Dermis blood vessel endothelial cell (primary cell): ENCODE measurements around the gene CTAGE8. TPM values are rescaled to one million over a fixed set of nuclear protein-coding genes. Genes with fewer than 3 reads are reported as not detected.
"Not testable (repeated sequence)": the region's sequence is repeated elsewhere in the genome, so short reads cannot be mapped to it uniquely, and the experiment has no call there.

ENCODE experiments used
- DNase-seq: peaks from one replicate; pipeline ENCODE4 v3.0.0; 2010
- total RNA-seq: library from RNA; depleted of rRNA; stranded (reverse); fragments of >200 nt; gene quantifications from 2 replicates; pipeline ENCODE4 v1.2.3, GENCODE V29; 2014

Gene CTAGE8
- total RNA-seq, 1 donor from 2014 or later = not detected

DNA sequence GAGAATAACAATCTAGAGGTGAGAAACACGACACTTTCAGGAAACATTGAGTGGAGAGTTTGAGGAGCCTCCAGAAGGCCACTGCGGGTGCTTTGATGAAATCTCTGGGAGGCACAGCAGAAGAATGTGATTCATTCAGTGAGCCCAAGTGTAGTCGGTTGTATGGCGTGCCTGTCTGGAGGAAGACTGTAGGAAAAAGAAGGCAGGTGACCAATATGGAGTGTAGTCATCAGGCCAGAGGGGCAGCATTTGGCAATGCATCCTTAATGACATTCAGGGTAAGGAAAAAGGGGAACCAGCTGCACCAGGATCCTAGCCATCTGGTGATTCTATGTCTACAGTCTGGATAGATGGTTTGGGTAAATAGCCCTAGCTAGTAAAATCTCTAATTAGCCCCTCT lies 16.8 kb downstream of the CTAGE8 start:
- not testable (repeated sequence) for DNase-seq

- DNase-seq = not testable (repeated sequence)
Measured at GRCh38 chr7:144247674-144248330, 21.3 kb downstream of the CTAGE8 start.

DNA sequence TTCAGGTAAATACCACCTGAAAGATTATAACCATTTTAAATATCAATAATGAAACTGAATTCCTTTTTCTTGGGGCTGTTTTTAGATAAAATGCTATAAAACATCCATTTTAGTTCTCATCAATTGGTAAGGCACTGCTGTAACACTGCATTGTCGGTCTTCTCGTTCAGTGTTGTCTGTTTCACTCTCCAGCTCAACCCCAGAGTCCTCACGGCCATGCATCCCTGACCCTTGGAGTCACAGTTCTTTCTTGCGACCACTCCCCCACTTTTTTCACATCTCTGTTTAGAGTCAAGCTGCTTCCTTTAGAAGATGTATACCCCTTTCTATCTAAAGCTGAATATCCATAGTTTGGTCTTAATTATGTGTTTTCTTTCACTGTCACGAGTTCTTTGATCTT lies 22.1 kb downstream of the CTAGE8 start:
- not testable (repeated sequence) for DNase-seq

DNA sequence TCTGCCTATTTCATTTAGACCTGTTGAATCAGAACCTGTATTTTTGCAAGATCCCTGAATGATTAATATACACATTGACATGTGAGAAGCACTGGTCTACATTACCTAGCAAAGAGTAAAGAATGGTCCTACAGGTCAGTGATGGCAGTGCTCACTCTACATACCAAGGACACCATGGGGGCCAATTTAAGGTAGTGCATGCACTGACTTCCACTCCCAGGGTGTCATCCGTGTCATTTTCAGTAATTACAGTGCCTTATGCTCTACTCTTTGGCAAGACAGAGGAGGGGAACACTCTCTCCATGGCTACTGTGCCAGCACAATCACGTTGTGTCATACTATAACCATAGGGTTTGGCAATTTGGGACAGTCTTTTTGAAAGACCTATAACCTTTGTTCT lies 23.7 kb downstream of the CTAGE8 start:
- not testable (repeated sequence) for DNase-seq

GRCh38 chr7:144239365-144239764 lies 29.7 kb downstream of the CTAGE8 start, which contains the start of gene OR2A42:
Gene OR2A42, minus strand, starts transcription at chr7:144239605. Its CDS starts 6,762 bp downstream, at chr7:144232843.
- not testable (repeated sequence) for DNase-seq

GRCh38 chr7:144238530-144239082 lies 30.5 kb downstream of the CTAGE8 start:
- DNase-seq = not testable (repeated sequence)

DNA sequence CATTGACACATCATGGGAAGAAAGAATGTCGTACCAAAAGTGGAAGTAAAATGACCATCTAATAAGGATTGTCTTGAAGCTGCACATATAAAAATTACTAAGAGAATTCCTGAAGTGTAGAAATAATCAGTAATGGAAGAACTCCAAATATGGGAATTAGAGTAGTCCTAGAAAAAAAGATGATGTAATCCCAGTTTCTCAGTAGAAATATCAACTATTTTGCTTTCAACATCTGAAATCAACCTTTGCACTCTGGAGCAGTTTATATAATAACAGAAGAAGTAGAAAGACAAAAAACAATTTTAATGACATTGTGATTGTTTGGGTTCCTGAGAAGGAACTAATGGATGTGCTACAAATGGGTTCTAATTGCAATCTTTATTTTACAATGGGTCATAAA lies 36.0 kb downstream of the CTAGE8 start:
- not testable (repeated sequence) for DNase-seq

DNA sequence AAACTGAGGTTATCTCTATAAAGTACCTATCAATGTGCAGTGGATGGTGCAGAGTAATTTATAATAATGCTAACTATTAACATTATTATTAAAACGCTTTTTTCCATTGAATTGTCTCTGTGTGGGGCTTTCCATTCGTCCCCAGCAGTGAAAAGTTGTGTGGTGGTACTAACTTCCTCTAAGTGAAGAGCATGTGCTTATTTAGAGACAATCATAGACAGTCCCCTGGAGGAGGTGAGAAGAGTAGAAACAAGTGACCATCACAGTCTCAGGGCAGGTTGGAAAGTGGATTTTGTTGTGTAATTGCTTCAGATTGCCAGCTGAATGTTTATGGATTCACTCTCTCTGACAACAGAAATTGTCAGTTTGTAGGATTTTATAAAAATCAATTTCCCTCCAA lies 38.1 kb downstream of the CTAGE8 start:
- DNase-seq = not testable (repeated sequence)

DNA sequence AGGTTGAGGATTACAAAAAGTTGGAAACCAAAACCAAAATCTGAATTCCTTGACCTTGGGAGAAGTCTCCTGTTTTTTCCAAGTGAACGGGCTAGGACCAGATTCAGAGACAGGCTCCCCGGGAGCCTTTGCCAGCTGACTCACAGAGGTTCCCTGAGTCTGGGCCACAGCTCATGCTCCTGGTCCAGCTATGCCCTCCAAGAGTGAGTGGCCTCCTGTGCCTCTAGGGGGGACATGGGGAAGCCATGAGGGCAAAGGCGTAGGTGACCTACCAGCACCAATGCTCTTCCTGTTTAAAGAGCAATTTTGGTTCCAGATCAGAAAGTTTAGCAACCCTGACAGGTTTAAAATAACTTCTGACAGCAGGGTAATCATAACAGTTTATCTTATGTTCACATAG lies 40.3 kb downstream of the CTAGE8 start:
- not testable (repeated sequence) for DNase-seq

DNA sequence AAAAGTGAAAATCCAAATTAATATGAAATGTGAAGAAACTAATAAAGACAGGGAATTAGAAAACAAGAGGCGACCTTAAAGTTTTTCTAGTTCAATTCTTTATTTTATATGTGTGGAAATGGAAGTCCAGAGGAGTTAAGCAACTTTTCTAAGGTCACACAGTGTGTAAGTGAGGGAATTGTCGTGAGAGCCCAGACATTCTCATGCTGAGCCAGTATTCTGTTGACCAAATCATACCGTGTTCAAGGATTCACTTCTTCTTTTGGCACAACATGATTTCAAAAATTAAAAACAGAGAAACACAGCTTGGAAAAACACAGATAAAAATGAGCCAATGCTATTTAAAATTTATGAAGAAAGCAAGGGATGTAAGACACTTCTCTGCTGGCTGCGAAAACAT lies 42.2 kb downstream of the CTAGE8 start:
- not testable (repeated sequence) for DNase-seq

DNA sequence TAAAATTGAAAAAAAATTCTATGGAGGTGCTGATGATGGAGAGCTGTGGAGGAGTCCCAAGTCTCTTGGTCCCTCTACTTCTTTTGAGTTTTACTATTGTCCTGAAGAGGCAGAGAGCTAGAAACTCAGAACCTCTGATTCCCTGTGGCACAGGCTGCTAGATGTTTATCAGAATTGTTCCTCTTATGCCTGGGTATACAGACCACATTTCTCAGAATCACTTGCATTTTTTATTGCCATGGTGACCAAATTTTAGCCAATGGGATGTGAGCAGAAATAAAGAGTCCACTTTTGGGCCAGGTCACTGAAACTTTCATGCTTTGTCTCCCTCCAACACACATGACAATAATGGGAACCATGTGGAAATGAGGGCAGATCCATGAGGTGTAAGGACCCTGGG lies 45.4 kb downstream of the CTAGE8 start:
- DNase-seq = not testable (repeated sequence)

GRCh38 chr7:144220531-144220930 lies 48.6 kb downstream of the CTAGE8 start:
- DNase-seq = not testable (repeated sequence)

DNA sequence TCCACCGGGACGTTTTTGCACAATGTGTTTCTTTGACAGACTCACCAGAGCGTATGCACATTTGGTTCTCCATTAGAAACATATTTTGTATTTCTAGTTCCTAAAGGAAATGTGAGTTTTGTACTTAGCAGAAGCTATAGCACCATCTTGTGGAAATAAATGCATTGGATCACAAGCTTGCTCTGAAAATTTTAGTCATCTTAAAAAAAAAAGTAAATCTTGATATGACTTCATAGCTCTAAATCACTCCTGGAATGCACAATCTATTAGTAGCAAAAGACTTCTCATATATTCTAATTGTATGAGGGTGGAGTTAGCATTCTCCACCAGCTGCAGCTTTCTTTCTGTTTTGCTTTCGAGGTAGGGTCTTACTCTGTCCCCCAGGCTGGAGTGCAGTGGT lies 49.9 kb downstream of the CTAGE8 start:
- not testable (repeated sequence) for DNase-seq

- not testable (repeated sequence) for DNase-seq
Measured at GRCh38 chr7:144218581-144218980, 50.5 kb downstream of the CTAGE8 start.

DNA sequence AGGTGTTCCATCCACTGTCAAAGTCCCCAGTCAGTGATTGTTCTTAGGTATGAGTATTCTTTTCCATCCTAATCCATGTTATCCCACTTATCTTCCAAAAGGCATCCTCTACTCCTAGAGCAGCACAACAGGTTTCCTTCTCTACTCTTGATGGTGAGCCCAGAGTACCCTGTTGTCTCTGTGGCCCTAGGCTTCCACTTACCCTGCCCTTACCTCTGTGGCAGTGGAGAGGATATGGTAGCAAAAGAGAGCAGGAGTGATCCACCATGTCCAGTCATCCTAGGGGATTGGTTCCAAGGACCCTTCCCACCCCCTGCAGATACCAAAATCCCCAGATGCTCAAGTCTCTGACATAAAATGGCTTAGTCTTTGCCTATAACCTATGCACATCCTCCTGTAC lies 51.9 kb downstream of the CTAGE8 start:
- DNase-seq = not testable (repeated sequence)

Other genes starting within 250 kb of the CTAGE8 start
- gene OR2A5, start 220.3 kb downstream of the CTAGE8 start, total RNA-seq = not detected in 2 replicates
- gene OR2A25, start 199.5 kb downstream of the CTAGE8 start, total RNA-seq = not detected in 2 replicates
- gene OR2A12, start 183.0 kb downstream of the CTAGE8 start, total RNA-seq = not detected in 2 replicates
- not detected in 2 replicates for gene OR2A2, start 159.7 kb downstream of the CTAGE8 start, total RNA-seq
- gene OR2A14, start 146.1 kb downstream of the CTAGE8 start, total RNA-seq = not detected in 2 replicates
- gene CTAGE4, start 85.8 kb downstream of the CTAGE8 start, total RNA-seq = 0.17 TPM in 1 of 2 replicates, not detected in the other
- gene ARHGEF35, start 73.5 kb downstream of the CTAGE8 start, total RNA-seq = under 0.01 and 0.23 TPM in 2 replicates
- not detected in 2 replicates for gene OR2A42, start 29.7 kb downstream of the CTAGE8 start, total RNA-seq
- 0.05 TPM in 1 of 2 replicates, not detected in the other for gene OR2A7, start 4.5 kb downstream of the CTAGE8 start, total RNA-seq
- gene OR2A1, start 43.1 kb upstream of the CTAGE8 start, total RNA-seq = not detected in 2 replicates
- 0.17 and 0.28 TPM in 2 replicates for gene ARHGEF5, start 86.1 kb upstream of the CTAGE8 start, total RNA-seq
- not detected in 2 replicates for gene NOBOX, start 134.4 kb upstream of the CTAGE8 start, total RNA-seq